Large intestine (tissue), 12 donors: ENCODE data around the gene CNIH4. TPM values are rescaled to one million over a fixed set of nuclear protein-coding genes. Genes with fewer than 3 reads are reported as not detected.
A peak's percentile ranks its signal among the peaks of the same experiment; 100 is the strongest.
"Not testable (repeated sequence)": the region's sequence is repeated elsewhere in the genome, so short reads cannot be mapped to it uniquely, and the experiment has no call there.

ENCODE experiments used
- DNase-seq, 2 donors: peaks; one replicate each; pipeline versions ENCODE4 v3.0.0 to v3.0.0-alpha.2; 2013
- H3K27ac ChIP-seq: one replicate; pipeline ENCODE4 v1.5.1; 2013; ENCODE audit warnings: low read length
- H3K27me3 ChIP-seq: 2 replicates; pipeline ENCODE4 v1.6.1; 2013; ENCODE audit warnings: low read length; ENCODE audit not compliant: control insufficient read depth, insufficient read depth
- H3K36me3 ChIP-seq: 2 replicates; pipeline ENCODE4 v1.6.1; 2013; ENCODE audit warnings: low read length; ENCODE audit not compliant: control insufficient read depth, insufficient read depth
- H3K4me1 ChIP-seq: one replicate; pipeline ENCODE4 v1.6.1; 2013; ENCODE audit warnings: low read length; ENCODE audit not compliant: control insufficient read depth, insufficient read depth
- H3K4me3 ChIP-seq: one replicate; pipeline ENCODE4 v1.5.1; 2013; ENCODE audit warnings: low read length
- H3K9me3 ChIP-seq: one replicate; pipeline ENCODE4 v1.6.1; 2013; ENCODE audit warnings: mild to moderate bottlenecking, low read depth, low read length, moderate library complexity; ENCODE audit not compliant: control insufficient read depth
- WGBS: methylation state at CpG from one replicate; pipeline ENCODE4 v1.1.5; 2013; ENCODE audit warnings: low lambda C conversion rate; ENCODE audit not compliant: insufficient coverage; 5-methylcytosine and 5-hydroxymethylcytosine counted together
- long read RNA-seq, 11 donors: transcript quantifications; one replicate each; lab custom pipeline, GENCODE V29; 2026
- polyA plus RNA-seq: library from polyadenylated mRNA; unstranded; fragments of 120-200 nt; gene quantifications from one replicate; pipeline ENCODE4 v1.2.1, GENCODE V29; 2013

Gene CNIH4
- 50.0 TPM for polyA plus RNA-seq
- long read RNA-seq, donor 1, full-length matches to known transcripts = 27 of 27 reads
- long read RNA-seq, donor 1, partial matches to known transcripts = 0 of 27 reads
- long read RNA-seq, donor 1, other reads (novel, unspliced or antisense) = 0 of 27 reads
- long read RNA-seq, donor 2, full-length matches to known transcripts = 95 of 100 reads
- long read RNA-seq, donor 2, partial matches to known transcripts = 5 of 100 reads
- long read RNA-seq, donor 2, other reads (novel, unspliced or antisense) = 0 of 100 reads
- long read RNA-seq, donor 3 = 0 reads
- long read RNA-seq, donor 4, full-length matches to known transcripts = 16 of 16 reads
- long read RNA-seq, donor 4, partial matches to known transcripts = 0 of 16 reads
- long read RNA-seq, donor 4, other reads (novel, unspliced or antisense) = 0 of 16 reads
- long read RNA-seq, donor 5, full-length matches to known transcripts = 35 of 35 reads
- long read RNA-seq, donor 5, partial matches to known transcripts = 0 of 35 reads
- long read RNA-seq, donor 5, other reads (novel, unspliced or antisense) = 0 of 35 reads
- long read RNA-seq, donor 6, full-length matches to known transcripts = 52 of 58 reads
- long read RNA-seq, donor 6, partial matches to known transcripts = 6 of 58 reads
- long read RNA-seq, donor 6, other reads (novel, unspliced or antisense) = 0 of 58 reads
- long read RNA-seq, donor 7, full-length matches to known transcripts = 21 of 21 reads
- long read RNA-seq, donor 7, partial matches to known transcripts = 0 of 21 reads
- long read RNA-seq, donor 7, other reads (novel, unspliced or antisense) = 0 of 21 reads
- long read RNA-seq, donor 8, full-length matches to known transcripts = 78 of 85 reads
- long read RNA-seq, donor 8, partial matches to known transcripts = 7 of 85 reads
- long read RNA-seq, donor 8, other reads (novel, unspliced or antisense) = 0 of 85 reads
- long read RNA-seq, donor 9, full-length matches to known transcripts = 73 of 78 reads
- long read RNA-seq, donor 9, partial matches to known transcripts = 5 of 78 reads
- long read RNA-seq, donor 9, other reads (novel, unspliced or antisense) = 0 of 78 reads
- long read RNA-seq, donor 10, full-length matches to known transcripts = 85 of 91 reads
- long read RNA-seq, donor 10, partial matches to known transcripts = 6 of 91 reads
- long read RNA-seq, donor 10, other reads (novel, unspliced or antisense) = 0 of 91 reads
- long read RNA-seq, donor 11, full-length matches to known transcripts = 51 of 57 reads
- long read RNA-seq, donor 11, partial matches to known transcripts = 6 of 57 reads
- long read RNA-seq, donor 11, other reads (novel, unspliced or antisense) = 0 of 57 reads

GRCh38 chr1:224356685-224357625, at the start of gene CNIH4:
Gene CNIH4, plus strand, starts transcription at chr1:224356879. Its CDS starts 46 bp downstream, at chr1:224356925.
- DNase-seq = peak; percentile 95 to 97
- no CpG with 5 or more reads among the region's 78 CpGs for WGBS
- peak within 1 kb of the TSS; percentile 87 for H3K4me3 ChIP-seq
- no peaks in the 10 kb centered on the region for H3K27me3 ChIP-seq
- H3K36me3 ChIP-seq = peaks cover 3% of the 10 kb centered on the region
- H3K9me3 ChIP-seq = peaks cover 7% of the 10 kb centered on the region
- peaks cover 31% of the 10 kb centered on the region for H3K4me1 ChIP-seq
- peak within 1 kb of the TSS; percentile 69 for H3K27ac ChIP-seq

- no peak for DNase-seq
- Histone ChIP-seq H3K27me3 (no peaks in the 10 kb centered on the region), H3K9me3 (no peaks in the 10 kb centered on the region), H3K4me1 (no peaks in the 10 kb centered on the region), H3K36me3 (peaks cover 54% of the 10 kb centered on the region), H3K4me3 (no peak overlapping the region), H3K27ac (no peak overlapping the region)
- no CpG with 5 or more reads among the region's 3 CpGs for WGBS
These were observed 48.6 kb upstream of the CNIH4 start for GRCh38 chr1:224308064-224308463.

- not testable (repeated sequence) for H3K9me3 ChIP-seq, H3K4me3 ChIP-seq, H3K27me3 ChIP-seq, DNase-seq, H3K4me1 ChIP-seq, H3K27ac ChIP-seq
- H3K36me3 ChIP-seq = peaks cover 54% of the 10 kb centered on the region
- WGBS = no CpG with 5 or more reads among the region's 1 CpG
These were observed 45.2 kb upstream of the CNIH4 start for GRCh38 chr1:224311503-224311902.

GRCh38 chr1:224312025-224312424, 44.7 kb upstream of the CNIH4 start:
- Histone ChIP-seq H3K4me1 (no peaks in the 10 kb centered on the region), H3K36me3 (peaks cover 53% of the 10 kb centered on the region), H3K27ac (no peak overlapping the region), H3K4me3 (no peak overlapping the region), H3K27me3 (no peaks in the 10 kb centered on the region), H3K9me3 (no peaks in the 10 kb centered on the region)
- WGBS = 100% methylated on average over 1 of the region's 2 CpGs
- no peak for DNase-seq

- Histone ChIP-seq H3K4me1 (no peaks in the 10 kb centered on the region), H3K4me3 (no peak overlapping the region), H3K27ac (no peak overlapping the region), H3K9me3 (no peaks in the 10 kb centered on the region), H3K27me3 (no peaks in the 10 kb centered on the region), H3K36me3 (peaks cover 27% of the 10 kb centered on the region)
- 79% methylated on average over 3 of the region's 4 CpGs for WGBS
- DNase-seq = no peak
These were observed 39.2 kb upstream of the CNIH4 start for GRCh38 chr1:224317383-224318045.

- no peak for DNase-seq
- H3K36me3 ChIP-seq = peaks cover 11% of the 10 kb centered on the region
- no peaks in the 10 kb centered on the region for H3K4me1 ChIP-seq
- H3K9me3 ChIP-seq = no peaks in the 10 kb centered on the region
- no CpG with 5 or more reads among the region's 2 CpGs for WGBS
- H3K27ac ChIP-seq = no peak overlapping the region
- no peak overlapping the region for H3K4me3 ChIP-seq
- no peaks in the 10 kb centered on the region for H3K27me3 ChIP-seq
These were observed 35.0 kb upstream of the CNIH4 start for GRCh38 chr1:224321706-224322105.

- H3K27me3 ChIP-seq = no peaks in the 10 kb centered on the region
- no peak overlapping the region for H3K4me3 ChIP-seq
- no peak for DNase-seq
- WGBS = no CpG with 5 or more reads among the region's 1 CpG
- peaks cover 8% of the 10 kb centered on the region for H3K36me3 ChIP-seq
- no peaks in the 10 kb centered on the region for H3K9me3 ChIP-seq
- H3K27ac ChIP-seq = no peak overlapping the region
- peaks cover 9% of the 10 kb centered on the region for H3K4me1 ChIP-seq
These were observed 30.7 kb upstream of the CNIH4 start for GRCh38 chr1:224325959-224326358.

- Histone ChIP-seq H3K36me3 (peaks cover 8% of the 10 kb centered on the region), H3K9me3 (no peaks in the 10 kb centered on the region), H3K27ac (peak overlapping the region; percentile 76), H3K4me3 (peak overlapping the region; percentile 89), H3K4me1 (peaks cover 12% of the 10 kb centered on the region), H3K27me3 (no peaks in the 10 kb centered on the region)
- 66% methylated on average over 4 of the region's 6 CpGs for WGBS
- no peak for DNase-seq
These were observed 28.0 kb upstream of the CNIH4 start for GRCh38 chr1:224328644-224329043.

GRCh38 chr1:224329484-224329841, 27.2 kb upstream of the CNIH4 start:
- no CpG with 5 or more reads among the region's 7 CpGs for WGBS

More at GRCh38 chr1:224329484-224329841, 27.2 kb upstream of the CNIH4 start:
- Histone ChIP-seq H3K4me1 (peaks cover 12% of the 10 kb centered on the region), H3K27ac (peak overlapping the region; percentile 76), H3K27me3 (no peaks in the 10 kb centered on the region), H3K36me3 (peaks cover 4% of the 10 kb centered on the region), H3K4me3 (peak overlapping the region; percentile 89), H3K9me3 (no peaks in the 10 kb centered on the region)
- no peak for DNase-seq
